ENCODE measurements around the gene SPIN1. TPM values are rescaled to one million over a fixed set of nuclear protein-coding genes. Genes with fewer than 3 reads are reported as not detected.

The SPIN1 gene
- total and polyA plus RNA-seq, 2 experiments from 2014 or later: 59.8 to 119 TPM

Other genes starting within 250 kb of the SPIN1 start
- gene SPATA31C2, start 250.0 kb upstream of the SPIN1 start, total RNA-seq: not detected in 2 replicates
- gene SPATA31C2, start 250.0 kb upstream of the SPIN1 start, polyA plus RNA-seq: not detected in 2 replicates
- gene NXNL2, start 146.7 kb downstream of the SPIN1 start, total RNA-seq: 0.57 and 0.84 TPM in 2 replicates
- 1.0 and 2.5 TPM in 2 replicates for gene NXNL2, start 146.7 kb downstream of the SPIN1 start, polyA plus RNA-seq

Data from hepatocyte (in vitro differentiated cells).